Fibroblast of the aortic adventitia (primary cell): ENCODE data around the gene KLK13. TPM values are rescaled to one million over a fixed set of nuclear protein-coding genes. Genes with fewer than 3 reads are reported as not detected.

ENCODE experiments used
- DNase-seq: peaks from one replicate; pipeline ENCODE4 v3.0.0-alpha.2; 2010; ENCODE audit warnings: low read depth
- H3K4me3 ChIP-seq: 2 replicates; pipeline ENCODE4 v1.5.1; 2011; ENCODE audit warnings: low read depth, mild to moderate bottlenecking, control low read depth, low read length, moderate library complexity
- CTCF ChIP-seq: IDR thresholded peaks from 2 replicates; pipeline ENCODE4 v1.5.1; 2011; ENCODE audit warnings: mild to moderate bottlenecking, low read length, control low read depth, inconsistent platforms; ENCODE audit not compliant: insufficient read depth
- total RNA-seq: library from RNA; depleted of rRNA; stranded (reverse); fragments of >200 nt; gene quantifications from 2 replicates; pipeline ENCODE4 v1.2.3, GENCODE V29; 2012; ENCODE audit warnings: low replicate concordance

KLK13 gene
- total RNA-seq, 1 donor, result not detected

GRCh38 chr19:51030631-51031030 is 34.3 kb downstream of the KLK13 start:
- no peak for TF ChIP-seq CTCF
- no peak overlapping the region for H3K4me3 ChIP-seq
- no peak for DNase-seq

GRCh38 chr19:51029718-51030117 is 35.2 kb downstream of the KLK13 start:
- H3K4me3 ChIP-seq, result no peak overlapping the region
- no peak for TF ChIP-seq CTCF
- DNase-seq, result no peak

GRCh38 chr19:51027873-51028272 is 37.0 kb downstream of the KLK13 start:
- TF ChIP-seq CTCF, result no peak
- no peak overlapping the region for H3K4me3 ChIP-seq
- DNase-seq, result no peak

GRCh38 chr19:51027126-51027806 is 37.6 kb downstream of the KLK13 start:
- H3K4me3 ChIP-seq, result no peak overlapping the region
- DNase-seq, result no peak
- TF ChIP-seq CTCF, result no peak

GRCh38 chr19:51026554-51026831 is 38.4 kb downstream of the KLK13 start, which contains the start of gene KLK11:
KLK11 (minus strand) TSS chr19:51026616; CDS start chr19:51025631, 985 bp downstream.
- TF ChIP-seq CTCF, result no peak
- no peak within 1 kb of the TSS for H3K4me3 ChIP-seq
- no peak for DNase-seq

GRCh38 chr19:51025809-51026553 is 38.9 kb downstream of the KLK13 start:
- no peak overlapping the region for H3K4me3 ChIP-seq
- TF ChIP-seq CTCF, result no peak
- DNase-seq, result no peak
